OCI-LY7 (cell line): Measurements from ENCODE around the gene HDAC9. TPM values are rescaled to one million over a fixed set of nuclear protein-coding genes. Genes with fewer than 3 reads are reported as not detected.

Experiments used
- BruUV-seq: library from RNA; stranded (reverse); fragments of 400-500 nt; replicated peaks from 2 replicates; lab custom pipeline; 2021; lab: Mats Ljungman, UMichigan
- CTCF ChIA-PET: fragments of 300-600 bp; sonication (Branson Sonifier 250); formaldehyde crosslinking; loops from one replicate; lab custom pipeline; 2022; ENCODE audit warnings: antibody characterized with exemption; ENCODE audit not compliant: unreplicated experiment; lab: Charles Lee
- POLR2A ChIA-PET: fragments of 300-600 bp; sonication (Branson Sonifier 250); formaldehyde crosslinking; loops from one replicate; lab custom pipeline; 2022; ENCODE audit warnings: antibody characterized with exemption; lab: Charles Lee
- DNase-seq: peaks from one replicate; pipeline ENCODE4 v3.0.0-alpha.2; 2015; ENCODE audit warnings: low spot score
- H2AFZ ChIP-seq: fragments of 200-600 bp; sonication (generic), shearing (Covaris generic); 2 replicates; pipeline ENCODE4 v1.6.1; 2014; ENCODE audit warnings: mild to moderate bottlenecking, antibody characterized with exemption, low read length, moderate library complexity
- H3K27ac ChIP-seq: fragments of 200-600 bp; sonication (generic); 2 replicates; pipeline ENCODE4 v1.5.1; 2014; ENCODE audit warnings: mixed run types, low read depth, mild to moderate bottlenecking, moderate library complexity, low read length, inconsistent platforms; ENCODE audit not compliant: poor library complexity, severe bottlenecking
- H3K36me3 ChIP-seq: fragments of 200-600 bp; sonication (generic); 2 replicates; pipeline ENCODE4 v1.6.1; 2014; ENCODE audit warnings: mild to moderate bottlenecking, antibody characterized with exemption, low read length, moderate library complexity, mixed read lengths; ENCODE audit not compliant: insufficient read depth
- H3K4me1 ChIP-seq: fragments of 200-600 bp; sonication (generic); 2 replicates; pipeline ENCODE4 v1.5.1; 2014; ENCODE audit warnings: mild to moderate bottlenecking, low read length; ENCODE audit not compliant: insufficient read depth, poor library complexity, severe bottlenecking
- H3K4me2 ChIP-seq: fragments of 200-600 bp; sonication (generic); 2 replicates; pipeline ENCODE4 v1.6.1; 2014; ENCODE audit warnings: mild to moderate bottlenecking, low read length
- H3K4me3 ChIP-seq: fragments of 200-600 bp; sonication (generic); 2 replicates; pipeline ENCODE4 v1.5.1; 2014; ENCODE audit warnings: mild to moderate bottlenecking, low read depth, low read length; ENCODE audit not compliant: poor library complexity, severe bottlenecking
- H3K79me2 ChIP-seq: fragments of 200-600 bp; sonication (generic); 2 replicates; pipeline ENCODE4 v1.6.1; 2016; ENCODE audit warnings: low read depth, mild to moderate bottlenecking, low read length, moderate library complexity, mixed read lengths; ENCODE audit not compliant: insufficient read depth
- H3K9me2 ChIP-seq: fragments of 200-600 bp; sonication (generic); 2 replicates; pipeline ENCODE4 v1.6.1; 2016; ENCODE audit warnings: mild to moderate bottlenecking, low read length, mixed read lengths; ENCODE audit not compliant: insufficient read depth
- H3K9me3 ChIP-seq: fragments of 200-600 bp; sonication (generic); 2 replicates; pipeline ENCODE4 v1.6.1; 2014; ENCODE audit warnings: mild to moderate bottlenecking, mixed run types, low read length, mixed read lengths
- H4K20me1 ChIP-seq: fragments of 200-600 bp; sonication (generic); 2 replicates; pipeline ENCODE4 v1.6.1; 2014; ENCODE audit warnings: mild to moderate bottlenecking, antibody characterized with exemption, low read length, moderate library complexity, mixed read lengths; ENCODE audit not compliant: insufficient read depth
- EZH2phosphoT487 ChIP-seq: fragments of 200-600 bp; sonication (generic); IDR thresholded peaks from 2 replicates; pipeline ENCODE4 v1.6.1; 2018; ENCODE audit warnings: low read depth, borderline replicate concordance, mild to moderate bottlenecking, mixed run types, antibody characterized with exemption, low read length, moderate library complexity, mixed read lengths
- intact Hi-C: fragments of 100-400 bp; cut with micrococcal nuclease; formaldehyde crosslinking; loops from one replicate; pipeline ENCODE4 v1.10.0; 2022; ENCODE audit not compliant: unreplicated experiment
- total RNA-seq, 2 experiments: library from RNA; depleted of rRNA in 1 of 2; stranded (reverse); fragments of >200 nt in 1 of 2; shearing (Covaris generic) in 1 of 2; gene quantifications; 2 replicates each; pipeline ENCODE4 v1.2.3, GENCODE V29; 2014 to 2022
- TF ChIP-seq, protein P1 (sequence below): fragments of 200-600 bp; sonication (generic); conservative IDR thresholded peaks from 2 replicates; pipeline ENCODE4 v1.5.1; 2014; ENCODE audit warnings: mild to moderate bottlenecking, antibody characterized with exemption, low read length, moderate library complexity, mixed read lengths

Gene HDAC9
- total RNA-seq, 2 experiments from 2014 or later, result 58.8 to 91.7 TPM

DNA sequence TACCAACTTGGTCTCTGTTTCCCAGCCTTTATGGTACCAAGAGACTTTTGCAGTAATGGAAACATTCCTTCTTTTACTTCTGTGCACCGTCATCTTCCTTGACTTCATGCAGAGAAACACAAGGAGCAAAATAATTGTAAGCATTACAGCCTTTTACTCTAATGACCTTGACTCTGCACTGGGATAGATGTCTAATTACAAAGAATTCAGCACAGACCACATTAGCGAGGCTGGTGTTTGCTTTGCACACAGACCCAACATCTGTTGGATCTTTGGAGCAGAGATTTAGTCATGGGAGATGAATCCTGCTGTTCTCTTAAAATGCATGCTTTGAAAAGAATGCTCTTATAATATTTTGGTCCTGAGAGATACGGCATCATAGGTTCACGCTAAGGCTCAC lies 360.2 kb downstream of the HDAC9 start:
- Histone ChIP-seq H3K4me1 (no peaks in the 10 kb centered on the region), H3K4me2 (no peak overlapping the region), H3K27ac (no peak overlapping the region), H3K9me2 (no peaks in the 10 kb centered on the region; the same call in 1 of the 2 replicates), H3K79me2 (no peaks in the 10 kb centered on the region), H3K36me3 (no peaks in the 10 kb centered on the region), H2AFZ (no peak overlapping the region), H3K9me3 (no peaks in the 10 kb centered on the region), H4K20me1 (no peaks in the 10 kb centered on the region), H3K4me3 (no peak overlapping the region)
- DNase-seq, result no peak
- POLR2A ChIA-PET, result no interaction called here
- intact Hi-C loops, result no loop called here
- TF ChIP-seq EZH2phosphoT487, result no peak
- TF ChIP-seq, protein P1, sequence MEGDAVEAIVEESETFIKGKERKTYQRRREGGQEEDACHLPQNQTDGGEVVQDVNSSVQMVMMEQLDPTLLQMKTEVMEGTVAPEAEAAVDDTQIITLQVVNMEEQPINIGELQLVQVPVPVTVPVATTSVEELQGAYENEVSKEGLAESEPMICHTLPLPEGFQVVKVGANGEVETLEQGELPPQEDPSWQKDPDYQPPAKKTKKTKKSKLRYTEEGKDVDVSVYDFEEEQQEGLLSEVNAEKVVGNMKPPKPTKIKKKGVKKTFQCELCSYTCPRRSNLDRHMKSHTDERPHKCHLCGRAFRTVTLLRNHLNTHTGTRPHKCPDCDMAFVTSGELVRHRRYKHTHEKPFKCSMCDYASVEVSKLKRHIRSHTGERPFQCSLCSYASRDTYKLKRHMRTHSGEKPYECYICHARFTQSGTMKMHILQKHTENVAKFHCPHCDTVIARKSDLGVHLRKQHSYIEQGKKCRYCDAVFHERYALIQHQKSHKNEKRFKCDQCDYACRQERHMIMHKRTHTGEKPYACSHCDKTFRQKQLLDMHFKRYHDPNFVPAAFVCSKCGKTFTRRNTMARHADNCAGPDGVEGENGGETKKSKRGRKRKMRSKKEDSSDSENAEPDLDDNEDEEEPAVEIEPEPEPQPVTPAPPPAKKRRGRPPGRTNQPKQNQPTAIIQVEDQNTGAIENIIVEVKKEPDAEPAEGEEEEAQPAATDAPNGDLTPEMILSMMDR, result no peak
- BruUV-seq, result no TSS peak
- CTCF ChIA-PET, result no interaction called here

DNA sequence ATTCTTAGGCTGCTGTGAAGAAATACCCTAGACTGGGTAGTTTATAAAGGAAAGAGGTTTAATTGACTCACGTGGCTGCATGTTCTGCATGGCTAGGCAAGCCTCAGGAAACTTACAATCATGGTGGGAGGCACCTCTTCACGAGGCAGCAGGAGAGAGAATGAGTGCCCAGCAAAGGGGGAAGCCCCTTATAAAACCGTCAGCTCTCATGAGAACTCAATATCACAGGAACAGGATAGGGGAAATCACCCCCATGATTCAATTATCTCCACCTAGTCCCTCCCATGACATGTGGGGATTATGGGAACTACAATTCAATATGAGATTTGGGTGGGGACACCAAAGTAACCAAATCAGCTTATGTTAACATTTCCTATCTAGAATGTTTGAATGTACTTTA lies 362.7 kb downstream of the HDAC9 start:
- DNase-seq, result no peak
- Histone ChIP-seq H3K27ac (no peak overlapping the region), H3K4me2 (no peak overlapping the region), H3K36me3 (no peaks in the 10 kb centered on the region), H3K79me2 (no peaks in the 10 kb centered on the region), H3K9me3 (no peaks in the 10 kb centered on the region), H3K4me3 (no peak overlapping the region), H3K4me1 (no peaks in the 10 kb centered on the region), H4K20me1 (no peaks in the 10 kb centered on the region), H3K9me2 (no peaks in the 10 kb centered on the region; the same call in 1 of the 2 replicates), H2AFZ (no peak overlapping the region)
- no TSS peak for BruUV-seq
- ChIA-PET POLR2A (no interaction called here), CTCF (no interaction called here)
- intact Hi-C loops, result no loop called here
- TF ChIP-seq EZH2phosphoT487, result no peak
- TF ChIP-seq, protein P1, result no peak

DNA sequence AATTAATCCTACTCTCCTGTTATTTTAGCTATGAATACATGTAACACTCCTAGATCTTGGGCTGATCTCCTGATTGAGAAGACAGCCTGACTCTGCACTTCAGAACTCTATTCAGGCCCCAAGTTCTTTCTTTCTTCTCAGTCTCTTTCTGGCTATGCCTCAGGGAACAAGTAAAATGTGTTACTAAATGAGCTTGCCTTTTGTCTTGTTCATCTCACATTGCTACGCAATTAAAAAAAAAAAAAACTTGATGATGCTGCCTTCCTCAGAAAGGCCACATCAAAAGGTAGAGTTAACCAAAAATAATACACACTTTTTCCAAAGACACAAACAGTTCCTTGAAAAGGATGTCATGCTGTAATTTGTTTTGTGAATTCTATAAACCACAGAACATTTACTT lies 363.8 kb downstream of the HDAC9 start:
- ChIA-PET POLR2A (interaction anchor here (0.6 kb wide), 1 partner anchor 614 kb away, joined by 3 read pairs; no protein-coding TSS in a partner anchor), CTCF (no interaction called here)
- no peak overlapping the region for H3K27ac ChIP-seq
- H3K4me1 ChIP-seq, result no peaks in the 10 kb centered on the region
- no TSS peak for BruUV-seq
- DNase-seq, result no peak
- no peak overlapping the region for H3K4me3 ChIP-seq
- no peaks in the 10 kb centered on the region for H3K9me2 ChIP-seq
- no peaks in the 10 kb centered on the region for H4K20me1 ChIP-seq
- H3K4me2 ChIP-seq, result no peak overlapping the region
- intact Hi-C loops, result no loop called here
- no peaks in the 10 kb centered on the region for H3K79me2 ChIP-seq
- TF ChIP-seq, protein P1, result no peak
- TF ChIP-seq EZH2phosphoT487, result no peak
- H2AFZ ChIP-seq, result no peak overlapping the region
- H3K36me3 ChIP-seq, result no peaks in the 10 kb centered on the region
- no peaks in the 10 kb centered on the region for H3K9me3 ChIP-seq
